Hepatocyte (in vitro differentiated cells): ENCODE measurements around the gene WDCP. TPM values are rescaled to one million over a fixed set of nuclear protein-coding genes. Genes with fewer than 3 reads are reported as not detected.

Source experiments
- DNase-seq: peaks from one replicate; pipeline ENCODE4 v3.0.0-alpha.2; 2016; ENCODE audit warnings: low spot score
- H2AFZ ChIP-seq: fragments of 200-600 bp; sonication (generic); 2 replicates; pipeline ENCODE4 v1.6.0; 2016; ENCODE audit warnings: antibody characterized with exemption, mild to moderate bottlenecking
- H3K27ac ChIP-seq: fragments of 200-600 bp; sonication (generic); 2 replicates; pipeline ENCODE4 v1.5.1; 2016; ENCODE audit warnings: mild to moderate bottlenecking
- H3K27me3 ChIP-seq: fragments of 200-600 bp; sonication (generic); 2 replicates; pipeline ENCODE4 v1.6.1; 2016
- H3K36me3 ChIP-seq: fragments of 200-600 bp; sonication (generic); replicated peaks from 2 replicates; pipeline ENCODE4 v1.5.1; 2016; ENCODE audit warnings: low read depth; ENCODE audit not compliant: insufficient read depth
- H3K4me1 ChIP-seq: fragments of 200-600 bp; sonication (generic); 2 replicates; pipeline ENCODE4 v1.5.1; 2016; ENCODE audit warnings: mild to moderate bottlenecking, moderate library complexity; ENCODE audit not compliant: insufficient read depth
- H3K4me2 ChIP-seq: fragments of 200-600 bp; sonication (generic); 2 replicates; pipeline ENCODE4 v1.6.0; 2016
- H3K4me3 ChIP-seq: fragments of 200-600 bp; sonication (generic); 2 replicates; pipeline ENCODE4 v1.5.1; 2016; ENCODE audit warnings: mild to moderate bottlenecking
- H3K79me2 ChIP-seq: fragments of 200-600 bp; sonication (generic); 2 replicates; pipeline ENCODE4 v1.6.0; 2017; ENCODE audit warnings: mild to moderate bottlenecking
- H3K9me2 ChIP-seq: fragments of 200-600 bp; sonication (generic); replicated peaks from 2 replicates; pipeline ENCODE4 v1.6.0; 2017; ENCODE audit warnings: mild to moderate bottlenecking; ENCODE audit not compliant: insufficient read depth
- H3K9me3 ChIP-seq: fragments of 200-600 bp; sonication (generic); 2 replicates; pipeline ENCODE4 v1.5.1; 2016; ENCODE audit warnings: low read depth, mild to moderate bottlenecking
- H4K20me1 ChIP-seq: fragments of 200-600 bp; sonication (generic); 2 replicates; pipeline ENCODE4 v1.6.0; 2016; ENCODE audit warnings: mild to moderate bottlenecking; ENCODE audit not compliant: insufficient read depth, poor library complexity, severe bottlenecking
- CTCF ChIP-seq: fragments of 200-600 bp; sonication (generic); IDR thresholded peaks from 2 replicates; pipeline ENCODE4 v1.5.1; 2016; ENCODE audit warnings: antibody characterized with exemption, mild to moderate bottlenecking; ENCODE audit not compliant: poor library complexity
- EZH2 ChIP-seq: fragments of 200-600 bp; sonication (generic); IDR thresholded peaks from 2 replicates; pipeline ENCODE4 v1.6.1; 2016; ENCODE audit warnings: antibody characterized with exemption, mild to moderate bottlenecking, borderline replicate concordance
- EZH2phosphoT487 ChIP-seq: fragments of 200-600 bp; sonication (generic); IDR thresholded peaks from one replicate; pipeline ENCODE4 v1.6.1; 2018; ENCODE audit warnings: antibody characterized with exemption, mild to moderate bottlenecking, low read depth, moderate library complexity; ENCODE audit not compliant: unreplicated experiment, severe bottlenecking
- WGBS: methylation state at CpG from one replicate; pipeline ENCODE4 v1.1.6; 2016; ENCODE audit warnings: low lambda C conversion rate; ENCODE audit errors: missing lambda C conversion rate; 5-methylcytosine and 5-hydroxymethylcytosine counted together
- polyA plus RNA-seq: library from polyadenylated mRNA; unstranded; fragments of >200 nt; fragmentation: Nextera tagmentation; extraction: Ambion mirVana; gene quantifications from 2 replicates; pipeline ENCODE4 v1.2.1, GENCODE V29; 2016
- total RNA-seq: library from RNA; depleted of rRNA; stranded (reverse); fragments of >200 nt; gene quantifications from 2 replicates; pipeline ENCODE4 v1.2.3, GENCODE V29; 2014

WDCP gene
- total and polyA plus RNA-seq, 2 experiments from 2014 or later, result 2.4 to 6.0 TPM

- peaks cover 34% of the 10 kb centered on the region for H3K27me3 ChIP-seq
- H3K9me2 ChIP-seq, result no peaks in the 10 kb centered on the region
- no peaks in the 10 kb centered on the region for H3K36me3 ChIP-seq
- no peaks in the 10 kb centered on the region for H3K4me1 ChIP-seq
- peak within 1 kb of the TSS; percentile 95 for H3K4me2 ChIP-seq
- TF ChIP-seq CTCF (no peak), EZH2 (peak; percentile 57), EZH2phosphoT487 (no peak)
- no peaks in the 10 kb centered on the region for H3K79me2 ChIP-seq
- 15% methylated on average over 48 of the region's 75 CpGs for WGBS
- H2AFZ ChIP-seq, result no peak within 1 kb of the TSS
- H3K9me3 ChIP-seq, result no peaks in the 10 kb centered on the region
- H3K27ac ChIP-seq, result no peak within 1 kb of the TSS
- H3K4me3 ChIP-seq, result peak within 1 kb of the TSS; percentile 33
- no peak for DNase-seq
- no peaks in the 10 kb centered on the region for H4K20me1 ChIP-seq
Observed at GRCh38 chr2:24009680-24010476, 37.3 kb downstream of the WDCP start, which contains the start of gene MFSD2B. Gene MFSD2B, plus strand, starts transcription at chr2:24010085. Its CDS starts 12 bp downstream, at chr2:24010097.

- H3K27me3 ChIP-seq, result peaks cover 34% of the 10 kb centered on the region
- H4K20me1 ChIP-seq, result no peaks in the 10 kb centered on the region
- no peaks in the 10 kb centered on the region for H3K4me1 ChIP-seq
- no peaks in the 10 kb centered on the region for H3K79me2 ChIP-seq
- DNase-seq, result no peak
- 76% methylated on average over 9 of the region's 9 CpGs for WGBS
- no peaks in the 10 kb centered on the region for H3K36me3 ChIP-seq
- no peak overlapping the region for H3K27ac ChIP-seq
- H2AFZ ChIP-seq, result no peak overlapping the region
- H3K4me2 ChIP-seq, result peak overlapping the region; percentile 95
- H3K4me3 ChIP-seq, result peak overlapping the region; percentile 33
- no peaks in the 10 kb centered on the region for H3K9me3 ChIP-seq
- TF ChIP-seq EZH2 (no peak), EZH2phosphoT487 (no peak), CTCF (no peak)
- no peaks in the 10 kb centered on the region for H3K9me2 ChIP-seq
Observed at GRCh38 chr2:24009367-24009679, 37.9 kb downstream of the WDCP start.

- Histone ChIP-seq H3K36me3 (no peaks in the 10 kb centered on the region), H4K20me1 (no peaks in the 10 kb centered on the region), H3K9me3 (no peaks in the 10 kb centered on the region), H3K79me2 (no peaks in the 10 kb centered on the region), H3K4me2 (peak overlapping the region; percentile 95), H3K4me3 (no peak overlapping the region), H3K27ac (no peak overlapping the region), H3K4me1 (no peaks in the 10 kb centered on the region), H3K27me3 (peaks cover 34% of the 10 kb centered on the region), H3K9me2 (no peaks in the 10 kb centered on the region), H2AFZ (no peak overlapping the region)
- WGBS, result 82% methylated on average over 13 of the region's 13 CpGs
- TF ChIP-seq CTCF (no peak), EZH2 (no peak), EZH2phosphoT487 (no peak)
- DNase-seq, result no peak
Observed at GRCh38 chr2:24008672-24009366, 38.4 kb downstream of the WDCP start.
